HCT116 (cell line): Measurements from ENCODE around the gene CHTF8. TPM values are rescaled to one million over a fixed set of nuclear protein-coding genes. Genes with fewer than 3 reads are reported as not detected.
"Not testable (repeated sequence)": the region's sequence is repeated elsewhere in the genome, so short reads cannot be mapped to it uniquely, and the experiment has no call there.

Experiments
- ATAC-seq: fragments of 200-7000 bp; cut with Tn5 transposase; 2 replicates; pipeline ENCODE4 v1.9.1; 2020; ENCODE audit warnings: mild to moderate bottlenecking, moderate library complexity
- BruUV-seq: library from RNA; stranded (reverse); fragments of 400-500 nt; replicated peaks from 2 replicates; lab custom pipeline; 2021; lab: Mats Ljungman, UMichigan
- CTCF ChIA-PET: fragments of 300-600 bp; sonication (Branson Sonifier 250); formaldehyde crosslinking; loops from one replicate; lab custom pipeline; 2021; ENCODE audit warnings: antibody characterized with exemption; lab: Charles Lee
- POLR2A ChIA-PET: fragments of 300-600, 350-600 bp; sonication (Branson Sonifier 250); formaldehyde crosslinking; loops from one replicate; lab custom pipeline; 2021; ENCODE audit warnings: antibody characterized with exemption; lab: Charles Lee
- RAD21 ChIA-PET, 2 experiments: fragments of 300-600 bp; sonication (Branson Sonifier 250); formaldehyde crosslinking; loops; one replicate each; lab custom pipeline; 2023; ENCODE audit warnings: low total read pairs in 2 of 2; ENCODE audit not compliant: uncharacterized antibody in 2 of 2, unreplicated experiment in 2 of 2, low non-redundant PET in 1 of 2; lab: Charles Lee
- DNase-seq: peaks from one replicate; pipeline ENCODE4 v3.0.0-alpha.2; 2010; ENCODE audit warnings: low read depth, low spot score
- H2AFZ ChIP-seq: fragments of 200-600 bp; shearing (Covaris generic), sonication (generic); 2 replicates; pipeline ENCODE4 v1.6.1; 2017; ENCODE audit warnings: low read depth, mixed run types, mixed read lengths, antibody characterized with exemption, low read length; ENCODE audit not compliant: poor library complexity, severe bottlenecking
- H3K27ac ChIP-seq: 2 replicates; pipeline ENCODE4 v1.5.1; 2012; ENCODE audit warnings: low read depth, low read length
- H3K27me3 ChIP-seq: fragments of 200-600 bp; sonication (generic); 2 replicates; pipeline ENCODE4 v1.6.1; 2016; ENCODE audit warnings: mixed run types, low read length, mixed read lengths; ENCODE audit not compliant: insufficient read depth
- H3K36me3 ChIP-seq, 2 experiments: fragments of 200-500 bp in 1 of 2; fragments of 200-600 bp in 1 of 2; sonication (Bioruptor generic) in 1 of 2; sonication (generic) in 1 of 2; 2 replicates each; pipeline versions ENCODE4 v1.5.1 to v1.6.1; 2014 to 2016; ENCODE audit warnings: low read length in 2 of 2, inconsistent platforms in 1 of 2, mixed read lengths in 1 of 2, mixed run types in 1 of 2; ENCODE audit not compliant: insufficient read depth in 2 of 2, control insufficient read depth in 1 of 2
- H3K4me1 ChIP-seq, 2 experiments: fragments of 200-600 bp in 1 of 2; sonication (generic) in 1 of 2; 2 replicates each; pipeline versions ENCODE4 v1.5.1 to v1.6.1; 2012 to 2017; ENCODE audit warnings: low read length in 2 of 2, inconsistent platforms in 1 of 2, mild to moderate bottlenecking in 1 of 2, mixed read lengths in 1 of 2, mixed run types in 1 of 2, moderate library complexity in 1 of 2; ENCODE audit not compliant: insufficient read depth in 2 of 2, control insufficient read depth in 1 of 2
- H3K4me2 ChIP-seq: fragments of 200-600 bp; sonication (generic); 2 replicates; pipeline ENCODE4 v1.6.1; 2017; ENCODE audit warnings: mixed run types, low read length, mixed read lengths
- H3K4me3 ChIP-seq, 2 experiments: fragments of 200-600 bp in 1 of 2; sonication (generic) in 1 of 2; replicated peaks in 1 of 2; 2 replicates each; pipeline ENCODE4 v1.5.1; 2011 to 2016; ENCODE audit warnings: low read length in 2 of 2, control low read depth in 1 of 2, low read depth in 1 of 2, mild to moderate bottlenecking in 1 of 2, mixed read lengths in 1 of 2, mixed run types in 1 of 2
- H3K79me2 ChIP-seq: fragments of 200-600 bp; sonication (generic); 2 replicates; pipeline ENCODE4 v1.6.1; 2017; ENCODE audit warnings: mild to moderate bottlenecking, mixed run types, low read length, moderate library complexity, mixed read lengths; ENCODE audit not compliant: insufficient read depth
- H3K9ac ChIP-seq: fragments of 200-600 bp; sonication (generic); 2 replicates; pipeline ENCODE4 v1.6.1; 2016; ENCODE audit warnings: low read length, mixed read lengths
- H3K9me2 ChIP-seq: fragments of 200-600 bp; sonication (generic), shearing (Covaris generic); 2 replicates; pipeline ENCODE4 v1.6.1; 2017; ENCODE audit warnings: mixed run types, mild to moderate bottlenecking, moderate library complexity; ENCODE audit not compliant: insufficient read depth
- H3K9me3 ChIP-seq, 2 experiments: fragments of 200-500 bp in 1 of 2; fragments of 200-600 bp in 1 of 2; sonication (Bioruptor generic) in 1 of 2; sonication (generic) in 1 of 2; 2 replicates each; pipeline ENCODE4 v1.6.1; 2014 to 2017; ENCODE audit warnings: low read length in 2 of 2, mixed read lengths in 2 of 2, inconsistent platforms in 1 of 2, low read depth in 1 of 2, mild to moderate bottlenecking in 1 of 2, mixed run types in 1 of 2, moderate library complexity in 1 of 2; ENCODE audit not compliant: control insufficient read depth in 1 of 2, insufficient read depth in 1 of 2
- H4K20me1 ChIP-seq: fragments of 200-600 bp; sonication (generic), shearing (Covaris generic); 2 replicates; pipeline ENCODE4 v1.6.1; 2017; ENCODE audit warnings: mixed run types, mild to moderate bottlenecking, moderate library complexity; ENCODE audit not compliant: insufficient read depth
- ATF3 ChIP-seq: IDR thresholded peaks from 2 replicates; pipeline ENCODE4 v1.6.1; 2012
- EGR1 ChIP-seq: IDR thresholded peaks from 2 replicates; pipeline ENCODE4 v1.6.1; 2012; ENCODE audit warnings: low read depth
- JUND ChIP-seq: IDR thresholded peaks from 2 replicates; pipeline ENCODE4 v1.6.1; 2012
- SIN3A ChIP-seq: IDR thresholded peaks from 2 replicates; pipeline ENCODE4 v1.6.1; 2012; ENCODE audit warnings: low read depth
- SP1 ChIP-seq: IDR thresholded peaks from 2 replicates; pipeline ENCODE4 v1.6.1; 2012; ENCODE audit warnings: low read depth
- ZFX ChIP-seq: fragments of 450-650 bp; IDR thresholded peaks from 2 replicates; pipeline ENCODE4 v1.6.1; 2017
- intact Hi-C: fragments of 100-400 bp; cut with micrococcal nuclease; formaldehyde crosslinking; loops from 2 replicates; pipeline ENCODE4 v1.10.0; 2022
- total RNA-seq: library from RNA; stranded (reverse); gene quantifications from one replicate; pipeline ENCODE4 v1.2.1, GENCODE V29; 2021; ENCODE audit not compliant: unreplicated experiment

The CHTF8 gene
- total RNA-seq, 1 experiment from 2014 or later = 184 TPM

DNA sequence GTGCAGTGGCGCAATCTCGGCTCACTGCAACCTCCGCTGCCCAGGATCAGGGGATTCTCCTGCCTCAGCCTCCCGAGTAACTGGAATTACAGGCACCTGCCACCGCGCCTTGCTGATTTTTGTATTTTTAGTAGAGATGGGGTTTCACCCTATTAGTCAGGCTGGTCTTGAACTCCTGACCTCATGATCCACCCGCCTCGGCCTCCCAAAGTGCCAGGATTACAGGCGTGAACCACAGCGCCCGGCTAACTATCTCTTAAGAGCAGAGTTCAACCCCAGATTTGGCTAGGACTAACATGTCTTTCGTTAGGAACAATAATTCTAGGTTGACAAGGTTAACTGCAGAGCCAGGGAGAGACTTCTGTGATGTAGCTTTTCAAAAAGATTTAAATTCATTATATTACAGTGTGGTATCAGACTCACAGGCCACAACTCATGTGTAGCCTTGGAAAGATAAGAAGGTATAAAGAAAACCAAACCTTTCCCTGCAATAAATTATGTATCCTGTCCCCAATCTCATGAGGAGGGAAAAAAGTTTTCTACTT, 4.3 kb downstream of the CHTF8 start:
- Histone ChIP-seq H3K4me3 (no peak overlapping the region), H3K79me2 (peaks cover 98% of the 10 kb centered on the region), H3K9ac (no peak overlapping the region), H2AFZ (no peak overlapping the region), H3K27ac (no peak overlapping the region), H3K9me3 (no peaks in the 10 kb centered on the region), H3K27me3 (no peaks in the 10 kb centered on the region), H3K4me2 (no peak overlapping the region), H3K4me1 (peaks cover 5 to 17% of the 10 kb centered on the region in 2 experiments; a peak in 3 of 4 replicates), H3K9me2 (no peaks in the 10 kb centered on the region), H4K20me1 (no peaks in the 10 kb centered on the region), H3K36me3 (peaks cover 0 to 10% of the 10 kb centered on the region in 2 experiments; a peak in 3 of 4 replicates)
- POLR2A ChIA-PET = no interaction called here
- no peak for ATAC-seq
- no peak for DNase-seq
- CTCF ChIA-PET = interaction anchor here (1.1 to 1.2 kb wide), 2 partner anchors 15 to 281 kb away, joined by 3 to 8 read pairs; no protein-coding TSS in a partner anchor
- BruUV-seq = no TSS peak
- RAD21 ChIA-PET = interaction anchor here in 1 of 2 experiments (0.6 kb wide), 1 partner anchor 16 kb away, joined by 3 read pairs; no protein-coding TSS in a partner anchor
- intact Hi-C loops = loop anchor here (10.0 kb wide), 1 partner anchor 603 kb away; no protein-coding TSS in a partner anchor
- TF ChIP-seq ZFX (no peak), ATF3 (no peak), SP1 (no peak), EGR1 (no peak), SIN3A (no peak), JUND (no peak)

DNA sequence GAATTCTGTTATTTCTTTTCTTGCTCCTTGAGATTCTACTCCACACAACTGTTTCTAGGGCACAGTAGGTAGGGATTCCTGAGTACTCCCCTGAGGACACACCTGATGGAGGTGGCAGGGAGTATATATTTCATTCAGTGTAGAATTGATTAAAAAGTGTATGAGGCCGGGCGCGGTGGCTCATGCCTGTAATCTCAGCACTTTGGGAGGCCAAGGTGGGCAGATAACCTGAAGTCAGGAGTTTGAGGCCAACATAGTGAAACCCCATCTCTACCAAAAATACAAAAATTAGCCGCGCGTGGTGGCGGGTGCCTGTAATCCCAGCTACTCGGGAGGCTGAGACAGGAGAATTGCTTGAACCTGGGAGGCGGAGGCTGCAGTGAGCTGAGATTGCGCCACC, 5.6 kb downstream of the CHTF8 start:
- H4K20me1 ChIP-seq, H3K9me2 ChIP-seq, DNase-seq, H3K4me3 ChIP-seq, H3K4me2 ChIP-seq, H3K27ac ChIP-seq, H3K27me3 ChIP-seq, H3K9me3 ChIP-seq, ATAC-seq, BruUV-seq, H2AFZ ChIP-seq, CTCF ChIA-PET, RAD21 ChIA-PET, H3K9ac ChIP-seq: not testable (repeated sequence)
- POLR2A ChIA-PET = interaction anchor here (0.7 kb wide), 1 partner anchor 260 kb away, joined by 3 read pairs; no protein-coding TSS in a partner anchor
- intact Hi-C loops = loop anchor here (10.0 kb wide), 1 partner anchor 602 kb away; no protein-coding TSS in a partner anchor
- H3K79me2 ChIP-seq = peaks cover 96% of the 10 kb centered on the region
- H3K36me3 ChIP-seq = peaks cover 0 to 17% of the 10 kb centered on the region in 2 experiments; a peak in 3 of 4 replicates
- peaks cover 5 to 19% of the 10 kb centered on the region in 2 experiments; a peak in 3 of 4 replicates for H3K4me1 ChIP-seq
